ENCODE results near the gene PACSIN1. TPM values are rescaled to one million over a fixed set of nuclear protein-coding genes. Genes with fewer than 3 reads are reported as not detected.

PACSIN1 gene
- total RNA-seq, 4 donors from 2014 or later = 0.22 TPM; not detected in 3

DNA sequence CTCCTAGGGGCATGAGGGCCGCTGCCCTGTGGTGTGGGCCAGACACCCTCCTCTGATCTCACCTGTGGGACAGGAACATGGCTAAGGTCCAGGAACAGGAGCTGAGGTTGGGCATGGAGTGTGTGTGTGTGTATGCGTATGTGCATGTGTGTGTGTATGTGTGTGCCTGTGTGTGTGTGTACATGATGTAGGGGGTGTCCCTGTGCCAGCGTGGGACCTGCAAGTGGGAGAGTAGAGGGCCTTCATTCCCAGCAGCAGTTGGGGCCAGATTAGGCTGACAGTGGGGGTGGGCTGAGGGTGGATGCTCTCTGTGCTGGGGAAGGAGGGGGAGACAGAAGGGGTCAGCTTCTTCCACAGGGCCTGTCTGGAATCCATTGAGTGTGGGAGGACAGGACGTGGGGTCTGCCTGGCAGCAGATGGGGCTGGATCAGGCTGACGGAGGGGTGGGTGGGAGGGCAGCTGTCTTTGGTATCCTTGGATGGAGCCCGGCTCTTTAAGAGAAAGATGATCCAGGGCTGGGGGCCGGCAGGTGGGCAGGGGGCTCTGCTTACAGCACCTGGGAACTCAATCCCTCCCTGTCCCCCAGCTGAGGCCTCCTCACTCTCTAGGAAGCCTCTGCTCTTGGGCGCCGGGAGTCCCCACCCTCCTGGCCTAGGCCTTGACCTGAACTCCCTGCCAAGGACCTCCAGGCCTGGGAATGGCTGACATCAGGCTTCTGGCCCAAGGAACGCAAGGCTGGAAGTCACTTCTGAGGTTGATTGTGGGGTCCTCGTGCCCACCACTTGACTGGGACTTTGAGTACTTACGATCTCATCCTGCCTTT lies 46.2 kb downstream of the PACSIN1 start:
- TF ChIP-seq, protein P1, sequence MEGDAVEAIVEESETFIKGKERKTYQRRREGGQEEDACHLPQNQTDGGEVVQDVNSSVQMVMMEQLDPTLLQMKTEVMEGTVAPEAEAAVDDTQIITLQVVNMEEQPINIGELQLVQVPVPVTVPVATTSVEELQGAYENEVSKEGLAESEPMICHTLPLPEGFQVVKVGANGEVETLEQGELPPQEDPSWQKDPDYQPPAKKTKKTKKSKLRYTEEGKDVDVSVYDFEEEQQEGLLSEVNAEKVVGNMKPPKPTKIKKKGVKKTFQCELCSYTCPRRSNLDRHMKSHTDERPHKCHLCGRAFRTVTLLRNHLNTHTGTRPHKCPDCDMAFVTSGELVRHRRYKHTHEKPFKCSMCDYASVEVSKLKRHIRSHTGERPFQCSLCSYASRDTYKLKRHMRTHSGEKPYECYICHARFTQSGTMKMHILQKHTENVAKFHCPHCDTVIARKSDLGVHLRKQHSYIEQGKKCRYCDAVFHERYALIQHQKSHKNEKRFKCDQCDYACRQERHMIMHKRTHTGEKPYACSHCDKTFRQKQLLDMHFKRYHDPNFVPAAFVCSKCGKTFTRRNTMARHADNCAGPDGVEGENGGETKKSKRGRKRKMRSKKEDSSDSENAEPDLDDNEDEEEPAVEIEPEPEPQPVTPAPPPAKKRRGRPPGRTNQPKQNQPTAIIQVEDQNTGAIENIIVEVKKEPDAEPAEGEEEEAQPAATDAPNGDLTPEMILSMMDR (IDR thresholded peaks at IDR 0.05; ENCODE audit: low read depth) = no peak

DNA sequence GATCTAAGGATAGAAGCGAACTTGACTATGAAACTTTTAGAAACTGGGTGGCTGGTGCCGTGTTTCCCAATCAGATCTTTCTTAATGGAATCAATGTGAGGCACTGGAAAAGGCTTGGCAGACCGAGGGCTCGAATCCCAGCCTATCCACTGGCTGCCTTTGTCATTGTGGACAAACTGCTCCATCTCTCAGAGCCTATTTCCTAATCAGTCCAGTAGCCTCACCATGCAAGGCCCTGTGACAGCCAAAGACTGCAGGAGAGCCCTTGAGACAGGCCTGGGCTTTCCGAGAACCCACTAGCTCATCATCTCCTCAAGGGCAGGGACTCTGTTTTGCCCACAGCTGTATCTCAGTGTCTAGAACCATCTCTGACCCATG lies 46.9 kb downstream of the PACSIN1 start:
- TF ChIP-seq, protein P1 (IDR thresholded peaks at IDR 0.05; ENCODE audit: low read depth) = no peak

DNA sequence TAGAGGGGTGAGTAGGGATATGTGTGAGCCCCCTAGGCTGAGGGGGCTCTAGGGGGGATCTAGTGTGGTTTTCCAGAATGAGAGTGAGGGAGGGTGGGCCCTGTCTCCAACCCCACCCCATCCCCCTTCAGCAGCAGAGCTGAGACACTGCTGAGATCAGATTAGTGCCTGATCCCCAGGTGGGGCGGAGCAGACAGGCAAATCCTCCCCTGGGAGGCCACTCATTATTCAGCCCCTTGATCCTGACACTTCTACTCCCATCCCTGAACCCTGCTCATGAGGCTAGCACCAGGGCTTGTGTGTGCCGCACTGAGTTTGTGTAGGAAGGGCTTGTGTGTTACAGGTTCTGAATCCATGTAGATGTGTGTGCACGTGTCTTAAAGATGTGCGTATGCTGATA lies 47.8 kb downstream of the PACSIN1 start:
- TF ChIP-seq, protein P1 (IDR thresholded peaks at IDR 0.05; ENCODE audit: low read depth) = no peak

DNA sequence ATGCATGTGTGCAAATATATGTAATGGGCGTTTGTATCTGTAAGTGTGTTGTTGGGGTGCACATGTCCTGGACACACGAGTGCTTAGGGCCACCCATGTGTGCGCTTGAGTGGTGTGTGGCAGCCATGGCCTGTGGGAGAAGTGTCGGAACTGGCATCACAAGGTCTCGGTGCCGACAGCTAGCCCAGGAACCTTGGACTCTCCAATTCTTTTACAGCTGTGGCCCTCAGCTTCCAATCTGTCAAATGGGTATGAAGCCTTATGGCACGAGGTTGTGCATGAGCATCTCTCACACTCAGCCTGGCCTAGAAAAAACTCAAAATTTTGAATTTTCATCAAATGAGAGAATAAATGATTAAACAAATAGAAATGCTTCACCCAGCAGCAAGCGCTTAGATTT lies 48.2 kb downstream of the PACSIN1 start:
- TF ChIP-seq, protein P1 (IDR thresholded peaks at IDR 0.05; ENCODE audit: low read depth) = no peak

DNA sequence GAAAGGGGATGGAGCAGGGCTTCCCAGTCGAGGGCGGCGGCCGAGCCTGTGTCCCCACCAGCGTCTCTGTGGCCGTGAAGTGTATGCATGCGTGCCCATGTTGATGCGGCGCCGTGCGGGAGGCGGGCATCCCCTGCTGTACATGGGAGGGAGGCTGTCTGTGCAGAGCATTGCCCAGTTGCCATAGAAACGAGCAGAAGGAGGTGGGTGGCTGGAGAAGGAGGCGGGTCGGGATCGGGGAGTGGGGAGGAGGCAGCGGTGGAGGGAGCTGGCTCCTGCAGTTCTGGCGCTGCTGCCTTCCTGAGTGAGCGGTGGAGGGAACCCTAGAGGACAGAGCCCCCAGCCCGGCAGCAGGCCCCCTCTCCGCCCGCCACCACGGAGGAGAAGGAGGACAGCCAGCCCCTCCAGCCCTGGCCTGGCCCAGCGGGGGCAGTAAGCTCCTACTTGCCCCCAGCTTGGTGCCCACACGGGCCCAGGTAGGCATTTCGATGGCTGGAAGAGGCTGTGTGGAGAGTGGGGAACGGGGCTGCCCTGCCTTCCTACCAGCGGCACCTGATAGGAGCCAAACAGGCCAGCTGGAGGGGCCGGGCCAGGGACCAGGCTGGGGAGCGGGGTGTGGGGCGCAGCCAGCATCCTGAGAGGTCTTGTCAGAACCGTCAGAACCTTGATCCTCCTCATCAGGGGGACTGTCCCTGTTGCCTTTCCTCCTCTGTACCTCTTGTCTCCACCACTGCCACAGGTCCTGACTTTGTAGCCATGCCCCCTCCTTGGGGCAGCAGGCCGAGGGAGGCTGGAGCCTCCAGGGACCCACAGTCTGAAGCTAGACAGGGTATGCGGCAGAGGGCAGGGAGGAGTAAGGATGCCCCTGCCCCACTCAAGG lies 49.0 kb downstream of the PACSIN1 start:
- TF ChIP-seq, protein P1 (IDR thresholded peaks at IDR 0.05; ENCODE audit: low read depth) = no peak

DNA sequence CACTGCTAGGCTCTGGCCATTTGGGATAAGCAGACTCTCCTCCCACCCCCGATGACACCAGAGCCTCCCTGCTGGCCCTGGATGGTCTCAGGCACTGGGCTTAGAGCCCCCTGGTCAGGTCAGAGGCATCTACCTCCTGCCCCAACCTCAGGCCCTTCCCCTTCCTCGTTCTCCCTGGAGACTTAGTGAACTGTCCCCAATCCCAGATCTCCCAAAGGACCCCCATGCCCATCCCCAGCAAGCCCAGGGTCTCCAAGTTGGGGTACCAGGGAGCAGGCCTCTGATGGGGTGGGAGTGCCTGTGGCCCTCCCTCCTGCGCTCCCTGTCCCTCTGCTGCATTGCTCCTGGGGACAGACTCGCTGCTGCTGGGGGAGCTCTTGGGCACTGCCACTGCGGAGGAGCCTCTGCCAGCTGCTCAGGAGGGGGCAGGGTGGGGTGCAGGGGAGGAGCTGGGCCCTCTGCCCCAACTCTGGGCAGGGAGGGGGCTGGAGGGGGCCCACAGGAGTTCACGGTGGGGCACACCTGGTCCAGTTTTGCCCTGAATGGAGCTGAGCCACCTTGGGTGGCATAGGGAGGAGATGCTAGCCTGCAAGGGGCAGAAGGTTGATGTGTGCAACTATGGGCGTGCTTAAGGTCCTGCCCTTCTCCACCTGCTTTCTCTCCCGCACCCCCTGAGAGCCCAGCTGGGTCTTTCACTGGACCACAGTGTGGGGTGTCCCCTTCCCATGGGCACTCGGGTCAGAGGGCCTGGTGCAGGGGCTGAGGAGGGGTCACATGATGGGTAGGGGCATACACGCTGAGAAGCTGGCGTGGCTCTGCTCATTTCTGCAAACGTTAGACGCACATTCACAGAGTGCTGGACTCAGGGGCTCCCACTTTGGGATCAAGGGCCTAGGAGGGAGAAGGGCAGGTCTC lies 49.9 kb downstream of the PACSIN1 start:
- TF ChIP-seq, protein P1 (IDR thresholded peaks at IDR 0.05; ENCODE audit: low read depth) = no peak
